SK-N-SH treated with all-trans-retinoic acid at 6 μM for 48 hours (cell line): ENCODE results near the gene MACF1.
"Not testable (repeated sequence)": the region's sequence is repeated elsewhere in the genome, so short reads cannot be mapped to it uniquely, and the experiment has no call there.

Experiments used
- CSDC2 ChIP-seq: fragments of 250-450 bp; sonication (Bioruptor Pico); IDR thresholded peaks from 2 replicates; pipeline ENCODE4 v1.5.0; 2020; ENCODE audit warnings: mild to moderate bottlenecking, moderate library complexity
- PPARA ChIP-seq: fragments of 250-450 bp; sonication (Bioruptor Pico); IDR thresholded peaks from 2 replicates; pipeline ENCODE4 v1.5.0; 2020; ENCODE audit warnings: mild to moderate bottlenecking, borderline replicate concordance
- TF ChIP-seq, protein P1 (sequence below): fragments of 250-450 bp; sonication (Bioruptor Pico); IDR thresholded peaks from 2 replicates; pipeline ENCODE4 v1.5.0; 2020; ENCODE audit warnings: mild to moderate bottlenecking, moderate library complexity

DNA sequence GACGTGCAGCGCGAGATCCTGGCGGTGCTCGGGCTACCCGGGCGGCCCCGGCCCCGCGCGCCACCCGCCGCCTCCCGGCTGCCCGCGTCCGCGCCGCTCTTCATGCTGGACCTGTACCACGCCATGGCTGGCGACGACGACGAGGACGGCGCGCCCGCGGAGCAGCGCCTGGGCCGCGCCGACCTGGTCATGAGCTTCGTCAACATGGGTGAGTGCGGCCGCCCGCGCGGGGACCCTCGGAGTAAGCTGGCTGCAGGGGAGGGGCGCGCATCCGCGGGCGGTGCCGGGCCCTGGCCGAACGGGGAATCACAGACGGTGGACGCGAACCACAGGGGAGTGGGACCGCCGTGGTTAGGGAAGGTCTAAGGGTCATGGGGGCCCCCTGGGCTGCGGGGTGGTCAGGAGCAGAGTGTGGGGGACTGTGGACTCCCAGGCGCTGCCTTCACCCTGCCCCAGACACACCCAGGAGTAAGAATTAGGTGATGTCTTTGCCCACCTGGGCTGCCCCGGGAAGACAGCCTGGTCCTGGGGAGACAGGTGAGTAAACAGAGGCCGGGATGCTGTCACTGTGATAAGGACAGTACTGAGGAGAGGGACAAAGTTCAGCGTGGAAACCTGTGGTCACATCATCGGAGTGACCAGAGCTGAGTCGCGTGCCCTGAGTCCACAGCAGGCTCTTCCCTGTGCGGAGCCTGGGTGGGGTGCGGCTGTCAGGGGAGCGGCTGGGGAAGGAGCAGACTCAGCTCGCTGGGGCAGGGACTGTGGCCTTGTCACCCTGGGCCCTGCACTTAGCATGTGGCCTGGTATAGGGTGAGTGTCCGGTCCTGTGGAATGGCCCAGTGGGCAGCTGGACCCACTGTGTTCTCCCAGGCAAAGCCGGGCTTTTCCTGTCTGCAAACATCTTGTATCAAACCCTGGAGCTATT is 287.9 kb downstream of the MACF1 start:
- not testable (repeated sequence) for TF ChIP-seq CSDC2, PPARA (CRISPR knock-in tag)
- TF ChIP-seq, protein P1, sequence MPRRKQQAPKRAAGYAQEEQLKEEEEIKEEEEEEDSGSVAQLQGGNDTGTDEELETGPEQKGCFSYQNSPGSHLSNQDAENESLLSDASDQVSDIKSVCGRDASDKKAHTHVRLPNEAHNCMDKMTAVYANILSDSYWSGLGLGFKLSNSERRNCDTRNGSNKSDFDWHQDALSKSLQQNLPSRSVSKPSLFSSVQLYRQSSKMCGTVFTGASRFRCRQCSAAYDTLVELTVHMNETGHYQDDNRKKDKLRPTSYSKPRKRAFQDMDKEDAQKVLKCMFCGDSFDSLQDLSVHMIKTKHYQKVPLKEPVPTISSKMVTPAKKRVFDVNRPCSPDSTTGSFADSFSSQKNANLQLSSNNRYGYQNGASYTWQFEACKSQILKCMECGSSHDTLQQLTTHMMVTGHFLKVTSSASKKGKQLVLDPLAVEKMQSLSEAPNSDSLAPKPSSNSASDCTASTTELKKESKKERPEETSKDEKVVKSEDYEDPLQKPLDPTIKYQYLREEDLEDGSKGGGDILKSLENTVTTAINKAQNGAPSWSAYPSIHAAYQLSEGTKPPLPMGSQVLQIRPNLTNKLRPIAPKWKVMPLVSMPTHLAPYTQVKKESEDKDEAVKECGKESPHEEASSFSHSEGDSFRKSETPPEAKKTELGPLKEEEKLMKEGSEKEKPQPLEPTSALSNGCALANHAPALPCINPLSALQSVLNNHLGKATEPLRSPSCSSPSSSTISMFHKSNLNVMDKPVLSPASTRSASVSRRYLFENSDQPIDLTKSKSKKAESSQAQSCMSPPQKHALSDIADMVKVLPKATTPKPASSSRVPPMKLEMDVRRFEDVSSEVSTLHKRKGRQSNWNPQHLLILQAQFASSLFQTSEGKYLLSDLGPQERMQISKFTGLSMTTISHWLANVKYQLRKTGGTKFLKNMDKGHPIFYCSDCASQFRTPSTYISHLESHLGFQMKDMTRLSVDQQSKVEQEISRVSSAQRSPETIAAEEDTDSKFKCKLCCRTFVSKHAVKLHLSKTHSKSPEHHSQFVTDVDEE (CRISPR knock-in tag), result not testable (repeated sequence)
